HepG2 (cell line): ENCODE results near the gene APOBEC3B. TPM values are rescaled to one million over a fixed set of nuclear protein-coding genes. Genes with fewer than 3 reads are reported as not detected.
A peak's percentile ranks its signal among the peaks of the same experiment; 100 is the strongest.

Experiments
- ATAC-seq: fragments of 200-7000 bp; cut with Tn5 transposase; 3 replicates; pipeline ENCODE4 v1.9.1; 2020; ENCODE audit warnings: mild to moderate bottlenecking, moderate library complexity
- BruUV-seq: library from RNA; stranded (reverse); fragments of 400-500 nt; replicated peaks from 2 replicates; lab custom pipeline; 2021; lab: Mats Ljungman, UMichigan
- CTCF ChIA-PET: fragments of 300-600 bp; formaldehyde crosslinking; extraction: SDS; loops from one replicate; lab custom pipeline; 2021; ENCODE audit warnings: low total read pairs, inconsistent platforms, low intra/inter-chr PET ratio; lab: Yijun Ruan, JAX
- POLR2A ChIA-PET: fragments of 350-600 bp; sonication (Branson Sonifier 250); formaldehyde crosslinking; loops from one replicate; lab custom pipeline; 2020; ENCODE audit warnings: antibody characterized with exemption, inconsistent platforms; lab: Yijun Ruan, JAX
- DNase-seq: peaks from one replicate; pipeline ENCODE4 v3.0.0-alpha.2; 2015; ENCODE audit warnings: low spot score
- FAIRE-seq: peaks from 3 replicates; lab custom pipeline; 2011; peaks lifted over from hg19 to GRCh38; lab: Jason Lieb, UNC
- H2AFZ ChIP-seq: one replicate; pipeline ENCODE4 v1.6.1; 2011; ENCODE audit warnings: low read length, inconsistent platforms
- H3K27ac ChIP-seq: fragments of 300-600 bp; 3 replicates; pipeline ENCODE4 v1.8.0; 2011; ENCODE audit warnings: mixed run types, mild to moderate bottlenecking, mixed read lengths, low read length, inconsistent platforms; ENCODE audit not compliant: insufficient read depth; ENCODE audit errors: extremely low read length
- H3K27me3 ChIP-seq, 2 experiments: fragments of 200-600 bp in 1 of 2; 2 replicates in 1 of 2; 3 replicates in 1 of 2; pipeline versions ENCODE4 v1.6.0 to v1.8.0; 2011; ENCODE audit warnings: low read length in 2 of 2, mild to moderate bottlenecking in 2 of 2, moderate library complexity in 2 of 2, inconsistent platforms in 1 of 2; ENCODE audit not compliant: insufficient read depth in 2 of 2, control insufficient read depth in 1 of 2
- H3K36me3 ChIP-seq, 2 experiments: fragments of 200-600 bp in 1 of 2; replicated peaks in 1 of 2; 2 replicates in 1 of 2; 3 replicates in 1 of 2; pipeline versions ENCODE4 v1.5.1 to v1.8.0; 2011; ENCODE audit warnings: low read length in 2 of 2, inconsistent platforms in 1 of 2; ENCODE audit not compliant: insufficient read depth in 2 of 2, control insufficient read depth in 1 of 2
- H3K4me1 ChIP-seq: 2 replicates; pipeline ENCODE4 v1.5.1; 2012; ENCODE audit warnings: low read length, inconsistent platforms; ENCODE audit not compliant: insufficient read depth
- H3K4me2 ChIP-seq: 2 replicates; pipeline ENCODE4 v1.6.0; 2011; ENCODE audit warnings: low read depth, low read length, inconsistent platforms
- H3K4me3 ChIP-seq, 3 experiments: fragments of 200-600 bp in 1 of 3; sonication (generic), shearing (Covaris generic) in 1 of 3; replicated peaks in 1 of 3; 2 replicates each; pipeline ENCODE4 v1.5.1; 2011 to 2016; ENCODE audit warnings: low read length in 3 of 3, inconsistent platforms in 2 of 3, low read depth in 2 of 3, mild to moderate bottlenecking in 2 of 3, control low read depth in 1 of 3, mixed read lengths in 1 of 3; ENCODE audit not compliant: insufficient read depth in 1 of 3
- H3K79me2 ChIP-seq: one replicate; pipeline ENCODE4 v1.6.1; 2011; ENCODE audit warnings: low read length, inconsistent platforms; ENCODE audit not compliant: insufficient read depth
- H3K9ac ChIP-seq: 2 replicates; pipeline ENCODE4 v1.6.0; 2011; ENCODE audit warnings: mild to moderate bottlenecking, low read depth, low read length, inconsistent platforms; ENCODE audit not compliant: insufficient read depth
- H3K9me3 ChIP-seq: 2 replicates; pipeline ENCODE4 v1.5.1; 2012; ENCODE audit warnings: mild to moderate bottlenecking, low read length
- H4K20me1 ChIP-seq: 2 replicates; pipeline ENCODE4 v1.6.0; 2011; ENCODE audit warnings: inconsistent platforms, mild to moderate bottlenecking, low read length, moderate library complexity; ENCODE audit not compliant: insufficient read depth
- DNMT3B ChIP-seq: conservative IDR thresholded peaks from 2 replicates; pipeline ENCODE4 v1.6.1; 2016; ENCODE audit warnings: missing biosample characterization, control low read depth
- ERF ChIP-seq: IDR thresholded peaks from 2 replicates; pipeline ENCODE4 v1.6.1; 2018; ENCODE audit warnings: missing biosample characterization, missing genetic modification reagents
- ISX ChIP-seq: sonication (generic); formaldehyde crosslinking; conservative IDR thresholded peaks from 2 replicates; pipeline ENCODE4 v1.5.0; 2020; ENCODE audit warnings: missing genetic modification reagents
- KDM2A ChIP-seq: sonication (generic); formaldehyde crosslinking; IDR thresholded peaks from 2 replicates; pipeline ENCODE4 v1.4.0; 2020; ENCODE audit warnings: low read depth, missing genetic modification reagents, borderline replicate concordance
- NCOA2 ChIP-seq: sonication (generic); formaldehyde crosslinking; IDR thresholded peaks from 2 replicates; pipeline ENCODE4 v1.8.0; 2022; ENCODE audit warnings: inconsistent platforms
- NR3C1 ChIP-seq: sonication (generic); formaldehyde crosslinking; IDR thresholded peaks from 2 replicates; pipeline ENCODE4 v1.4.0; 2020; ENCODE audit warnings: missing genetic modification reagents
- RBM22 ChIP-seq: fragments of 200-400 bp; formaldehyde crosslinking; optimal IDR thresholded peaks from 2 replicates; pipeline ENCODE3; 2017; ENCODE audit warnings: mild to moderate bottlenecking, low read length, moderate library complexity
- RFX1 ChIP-seq: fragments of 450-650 bp; IDR thresholded peaks from 2 replicates; pipeline ENCODE4 v1.6.1; 2017
- SP1 ChIP-seq, 2 experiments: fragments of 450-650 bp in 1 of 2; sonication (generic) in 1 of 2; formaldehyde crosslinking in 1 of 2; IDR thresholded peaks; 2 replicates each; pipeline versions ENCODE4 v1.4.0 to v1.6.1; 2016 to 2020; ENCODE audit warnings: missing genetic modification reagents in 1 of 2
- SP5 ChIP-seq: IDR thresholded peaks from 2 replicates; pipeline ENCODE4 v1.6.1; 2016; ENCODE audit warnings: low read depth, borderline replicate concordance
- SSRP1 ChIP-seq: IDR thresholded peaks from 2 replicates; pipeline ENCODE4 v1.6.1; 2016; ENCODE audit warnings: control low read depth
- SYNCRIP ChIP-seq: fragments of 200-400 bp; formaldehyde crosslinking; IDR thresholded peaks from 2 replicates; pipeline ENCODE4 v1.6.1; 2018; ENCODE audit warnings: mild to moderate bottlenecking, low read depth, low read length; ENCODE audit not compliant: insufficient read depth
- TOPORS ChIP-seq: sonication (generic); formaldehyde crosslinking; IDR thresholded peaks from 2 replicates; pipeline ENCODE4 v1.8.0; 2023; ENCODE audit warnings: mild to moderate bottlenecking, missing genetic modification reagents
- ZBTB38 ChIP-seq: sonication (generic); formaldehyde crosslinking; IDR thresholded peaks from 2 replicates; pipeline ENCODE4 v1.5.1; 2020; ENCODE audit warnings: mild to moderate bottlenecking, missing genetic modification reagents
- ZNF234 ChIP-seq: sonication (generic); formaldehyde crosslinking; conservative IDR thresholded peaks from 2 replicates; pipeline ENCODE4 v1.5.1; 2020; ENCODE audit warnings: mild to moderate bottlenecking, missing genetic modification reagents
- ZNF354B ChIP-seq: sonication (generic); formaldehyde crosslinking; IDR thresholded peaks from 2 replicates; pipeline ENCODE4 v1.8.0; 2022; ENCODE audit warnings: mild to moderate bottlenecking, missing genetic modification reagents
- WGBS: methylation state at CpG from one replicate; pipeline ENCODE4 v1.1.6; 2017; ENCODE audit warnings: low lambda C conversion rate; 5-methylcytosine and 5-hydroxymethylcytosine counted together
- in situ Hi-C: cut with HindIII; loops from 2 replicates; pipeline ENCODE4 v1.10.0; 2017; ENCODE audit warnings: low pct_unique_long_range_greater_than_20kb; ENCODE audit not compliant: extremely low pct_ligation_motif_present
- intact Hi-C: fragments of 100-400 bp; cut with micrococcal nuclease; formaldehyde crosslinking; loops from one replicate; pipeline ENCODE4 v1.10.0; 2022; ENCODE audit not compliant: unreplicated experiment
- polyA plus RNA-seq, 8 experiments: library from polyadenylated mRNA; depleted of rRNA in 3 of 8; stranded (reverse) in 7 of 8; unstranded in 1 of 8; fragments of >200 nt; fragmentation: Illumina TruSeq in 4 of 8; extraction: Trizol in 4 of 8; gene quantifications; 2 replicates each; pipeline versions ENCODE4 v1.2.1 to v1.2.3, GENCODE V29; 2011 to 2016; ENCODE audit warnings: low read depth in 4 of 8, missing spikeins in 1 of 8, mixed read lengths in 1 of 8; ENCODE audit not compliant: insufficient read depth in 1 of 8
- total RNA-seq, 5 experiments: library from RNA; depleted of rRNA; stranded (reverse); fragments of >200 nt; fragmentation: Illumina TruSeq; extraction: Trizol; gene quantifications; 2 replicates each; pipeline ENCODE4 v1.2.3, GENCODE V29; 2016; ENCODE audit warnings: low read depth in 1 of 5
- TF ChIP-seq, protein P1 (sequence below): sonication (generic); formaldehyde crosslinking; IDR thresholded peaks from 2 replicates; pipeline ENCODE4 v1.5.0; 2020; ENCODE audit warnings: mild to moderate bottlenecking, missing genetic modification reagents
- TF ChIP-seq, protein P2 (sequence below): sonication (generic); formaldehyde crosslinking; IDR thresholded peaks from 2 replicates; pipeline ENCODE4 v1.9.0; 2021; ENCODE audit warnings: missing genetic modification reagents, borderline replicate concordance

APOBEC3B gene
- total and polyA plus RNA-seq, 2 of the 13 experiments (the other 11 are each of a cell fraction or from before 2014, with no cell fraction given) = 6.7 to 8.8 TPM

DNA sequence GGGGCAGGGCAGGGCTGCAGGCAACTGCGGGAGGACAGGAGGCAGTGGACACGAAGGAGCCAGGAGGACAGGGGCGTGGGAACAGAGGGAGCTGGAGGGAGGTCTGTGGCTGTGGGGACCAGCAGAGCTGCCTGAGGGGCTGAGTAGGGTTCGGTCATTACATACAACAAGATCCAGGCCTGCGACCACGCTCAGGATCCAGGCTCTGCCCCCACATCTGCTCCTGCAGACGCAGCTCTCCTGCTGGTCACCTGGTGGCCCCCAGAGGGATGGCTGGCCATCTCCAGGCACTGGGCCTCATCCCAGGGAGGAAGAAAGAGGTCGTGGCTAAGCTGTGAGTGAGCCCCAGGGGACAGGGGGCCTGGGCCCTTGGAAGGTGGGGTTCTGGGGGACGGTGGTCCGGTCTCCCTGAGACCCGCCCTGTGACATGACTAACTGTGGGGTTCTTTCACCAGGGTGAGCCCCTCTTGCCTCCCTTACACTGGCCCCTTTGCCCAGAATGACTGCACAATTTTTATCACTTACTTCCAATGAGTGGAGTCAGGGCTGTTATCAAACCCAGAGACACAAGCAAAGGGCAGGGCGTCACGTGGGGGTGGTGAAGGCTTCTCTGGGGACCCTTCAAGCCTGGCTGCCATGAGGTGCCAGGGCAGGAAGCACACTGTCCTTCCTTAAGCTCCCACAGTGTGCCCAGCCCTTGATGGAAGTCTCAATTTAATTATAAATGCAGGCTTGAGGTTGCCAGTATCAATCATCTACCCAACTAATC, 31.4 kb upstream of the APOBEC3B start:
- Histone ChIP-seq H3K27ac (no peak overlapping the region), H3K36me3 (no peaks in the 10 kb centered on the region), H2AFZ (no peak overlapping the region), H3K9ac (no peak overlapping the region), H3K9me3 (no peaks in the 10 kb centered on the region), H3K27me3 (peaks cover 1 to 54% of the 10 kb centered on the region in 2 experiments), H3K4me1 (peaks cover 13% of the 10 kb centered on the region), H3K79me2 (no peaks in the 10 kb centered on the region), H3K4me2 (no peak overlapping the region), H3K4me3 (no peak overlapping the region), H4K20me1 (no peaks in the 10 kb centered on the region)
- BruUV-seq = no TSS peak
- intact Hi-C loops (no loop called here), in situ Hi-C loops (no loop called here)
- WGBS = 50% methylated on average over 9 of the region's 13 CpGs
- no peak for FAIRE-seq
- TF ChIP-seq ISX (CRISPR knock-in tag) (no peak), SSRP1 (CRISPR knock-in tag) (no peak), NR3C1 (CRISPR knock-in tag) (no peak), NCOA2 (CRISPR knock-in tag) (no peak), ERF (CRISPR knock-in tag) (no peak), RFX1 (no peak), SP1 (IDR thresholded peaks at IDR 0.05) (no peak), SP1 (CRISPR knock-in tag; IDR thresholded peaks at IDR 0.05) (no peak), DNMT3B (CRISPR knock-in tag) (no peak), ZNF354B (CRISPR knock-in tag) (no peak), KDM2A (CRISPR knock-in tag) (no peak), SP5 (no peak), RBM22 (no peak), ZBTB38 (CRISPR knock-in tag) (no peak), TOPORS (CRISPR knock-in tag) (no peak), SYNCRIP (no peak), ZNF234 (no peak)
- TF ChIP-seq, protein P1, sequence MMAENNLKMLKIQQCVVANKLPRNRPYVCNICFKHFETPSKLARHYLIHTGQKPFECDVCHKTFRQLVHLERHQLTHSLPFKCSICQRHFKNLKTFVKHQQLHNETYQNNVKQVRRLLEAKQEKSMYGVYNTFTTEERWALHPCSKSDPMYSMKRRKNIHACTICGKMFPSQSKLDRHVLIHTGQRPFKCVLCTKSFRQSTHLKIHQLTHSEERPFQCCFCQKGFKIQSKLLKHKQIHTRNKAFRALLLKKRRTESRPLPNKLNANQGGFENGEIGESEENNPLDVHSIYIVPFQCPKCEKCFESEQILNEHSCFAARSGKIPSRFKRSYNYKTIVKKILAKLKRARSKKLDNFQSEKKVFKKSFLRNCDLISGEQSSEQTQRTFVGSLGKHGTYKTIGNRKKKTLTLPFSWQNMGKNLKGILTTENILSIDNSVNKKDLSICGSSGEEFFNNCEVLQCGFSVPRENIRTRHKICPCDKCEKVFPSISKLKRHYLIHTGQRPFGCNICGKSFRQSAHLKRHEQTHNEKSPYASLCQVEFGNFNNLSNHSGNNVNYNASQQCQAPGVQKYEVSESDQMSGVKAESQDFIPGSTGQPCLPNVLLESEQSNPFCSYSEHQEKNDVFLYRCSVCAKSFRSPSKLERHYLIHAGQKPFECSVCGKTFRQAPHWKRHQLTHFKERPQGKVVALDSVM (CRISPR knock-in tag) = no peak
- TF ChIP-seq, protein P2, sequence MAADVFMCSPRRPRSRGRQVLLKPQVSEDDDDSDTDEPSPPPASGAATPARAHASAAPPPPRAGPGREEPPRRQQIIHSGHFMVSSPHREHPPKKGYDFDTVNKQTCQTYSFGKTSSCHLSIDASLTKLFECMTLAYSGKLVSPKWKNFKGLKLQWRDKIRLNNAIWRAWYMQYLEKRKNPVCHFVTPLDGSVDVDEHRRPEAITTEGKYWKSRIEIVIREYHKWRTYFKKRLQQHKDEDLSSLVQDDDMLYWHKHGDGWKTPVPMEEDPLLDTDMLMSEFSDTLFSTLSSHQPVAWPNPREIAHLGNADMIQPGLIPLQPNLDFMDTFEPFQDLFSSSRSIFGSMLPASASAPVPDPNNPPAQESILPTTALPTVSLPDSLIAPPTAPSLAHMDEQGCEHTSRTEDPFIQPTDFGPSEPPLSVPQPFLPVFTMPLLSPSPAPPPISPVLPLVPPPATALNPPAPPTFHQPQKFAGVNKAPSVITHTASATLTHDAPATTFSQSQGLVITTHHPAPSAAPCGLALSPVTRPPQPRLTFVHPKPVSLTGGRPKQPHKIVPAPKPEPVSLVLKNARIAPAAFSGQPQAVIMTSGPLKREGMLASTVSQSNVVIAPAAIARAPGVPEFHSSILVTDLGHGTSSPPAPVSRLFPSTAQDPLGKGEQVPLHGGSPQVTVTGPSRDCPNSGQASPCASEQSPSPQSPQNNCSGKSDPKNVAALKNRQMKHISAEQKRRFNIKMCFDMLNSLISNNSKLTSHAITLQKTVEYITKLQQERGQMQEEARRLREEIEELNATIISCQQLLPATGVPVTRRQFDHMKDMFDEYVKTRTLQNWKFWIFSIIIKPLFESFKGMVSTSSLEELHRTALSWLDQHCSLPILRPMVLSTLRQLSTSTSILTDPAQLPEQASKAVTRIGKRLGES = no peak
- no peak for DNase-seq
- CTCF ChIA-PET = no interaction called here
- POLR2A ChIA-PET = no interaction called here
- ATAC-seq = peak; percentile 53; the same call in 2 of the 3 replicates
